ENCODE measurements around the gene LINS1.
"Not testable (repeated sequence)": the region's sequence is repeated elsewhere in the genome, so short reads cannot be mapped to it uniquely, and the experiment has no call there.

Gene LINS1

DNA sequence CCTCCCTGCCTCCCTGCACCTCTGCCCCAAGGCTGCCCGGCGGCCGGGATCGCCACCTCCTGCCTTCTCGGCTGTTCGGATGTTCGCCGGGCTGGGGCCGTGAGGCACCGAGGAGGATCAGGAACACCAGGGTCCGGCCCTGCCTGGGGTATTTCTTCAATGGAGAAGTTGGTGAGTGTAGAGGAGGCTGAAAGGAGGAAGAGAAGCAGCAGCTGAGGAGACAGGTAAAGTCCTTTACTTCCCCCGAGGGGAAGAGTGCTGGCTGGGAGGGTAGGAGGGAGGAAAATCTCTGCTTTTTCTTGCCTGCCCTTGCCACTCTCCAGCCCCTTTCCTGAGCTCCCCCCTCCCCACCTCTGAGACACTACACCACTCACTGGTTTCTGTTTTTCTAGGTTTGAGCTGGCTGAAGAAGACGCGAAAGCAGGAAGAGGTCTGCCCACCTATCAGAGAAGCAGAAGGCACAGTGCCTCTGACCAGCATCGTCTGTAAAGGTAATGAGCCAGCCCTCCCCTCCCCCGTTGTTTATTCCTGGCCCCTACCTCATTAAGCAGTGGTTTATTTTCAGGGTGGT is 924 bp upstream of the LINS1 start:
- DNase-seq (ENCODE audit: low read depth in 2 of 2): no peak

GRCh38 chr15:100601617-100602063 is 344 bp downstream of the LINS1 start:
- no peak for DNase-seq (ENCODE audit: low read depth in 2 of 2)

DNA sequence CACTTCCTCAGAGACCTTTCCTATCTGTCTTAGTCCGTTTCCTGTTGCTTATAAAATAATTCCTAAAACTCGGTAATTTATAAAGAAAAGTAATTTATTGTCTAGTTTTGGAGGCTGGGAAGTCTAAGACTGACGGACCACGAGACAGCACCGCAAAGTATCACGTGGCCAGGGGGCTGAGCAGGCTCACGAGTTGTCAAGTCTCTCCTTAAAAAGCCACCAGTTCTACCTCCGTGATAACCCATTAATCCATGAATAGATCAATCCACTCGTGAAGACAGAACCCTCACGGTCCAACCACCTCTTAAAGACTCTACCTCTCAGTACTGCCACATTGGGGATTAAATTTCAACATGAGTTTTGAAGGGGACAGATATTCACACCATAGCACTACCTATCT is 821 bp downstream of the LINS1 start:
- no peak for DNase-seq (ENCODE audit: low read depth in 2 of 2)

GRCh38 chr15:100598655-100599054 is 3.3 kb downstream of the LINS1 start:
- DNase-seq (ENCODE audit: low read depth in 2 of 2): no peak

DNA sequence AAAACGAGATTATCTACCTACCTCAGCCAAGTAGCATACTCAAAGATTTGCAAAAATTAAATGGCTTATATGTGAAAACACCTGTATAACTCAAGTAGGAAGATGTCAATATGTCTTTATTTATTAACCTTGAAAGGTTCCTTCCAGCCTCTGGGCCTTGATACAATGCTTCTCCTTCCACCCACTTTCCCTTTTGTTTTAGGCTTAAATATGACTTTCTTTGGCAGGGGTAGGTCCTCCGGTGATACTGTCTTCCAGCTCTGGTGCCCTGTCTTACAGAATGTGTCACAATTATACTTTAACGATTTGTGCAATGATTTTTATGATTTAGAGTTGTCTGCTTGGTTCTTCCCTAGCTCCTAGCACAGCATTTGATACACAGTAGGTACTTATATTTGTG is 4.1 kb downstream of the LINS1 start:
- DNase-seq (ENCODE audit: low read depth in 2 of 2): no peak

DNA sequence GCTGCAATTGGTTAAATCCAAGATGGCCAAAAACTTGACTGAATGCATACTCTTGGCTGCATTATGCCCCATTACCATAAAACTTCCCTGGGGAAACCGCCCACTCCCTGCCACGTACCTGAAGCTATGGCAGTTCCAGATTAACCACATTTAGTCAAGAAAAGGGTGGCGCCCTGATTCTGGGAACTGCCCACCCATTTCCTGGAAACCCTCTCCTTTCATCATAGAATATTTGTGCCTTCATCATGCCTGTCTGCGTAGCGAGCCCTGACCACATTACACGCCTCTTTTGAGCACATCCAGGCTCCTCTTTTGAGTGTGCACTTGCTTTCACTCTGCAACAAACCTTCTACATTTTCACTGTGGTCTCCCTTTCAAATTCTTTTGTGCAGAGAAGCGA is 5.2 kb downstream of the LINS1 start:
- peak; percentile 85 to 98 for DNase-seq (ENCODE audit: low read depth in 2 of 2)

DNA sequence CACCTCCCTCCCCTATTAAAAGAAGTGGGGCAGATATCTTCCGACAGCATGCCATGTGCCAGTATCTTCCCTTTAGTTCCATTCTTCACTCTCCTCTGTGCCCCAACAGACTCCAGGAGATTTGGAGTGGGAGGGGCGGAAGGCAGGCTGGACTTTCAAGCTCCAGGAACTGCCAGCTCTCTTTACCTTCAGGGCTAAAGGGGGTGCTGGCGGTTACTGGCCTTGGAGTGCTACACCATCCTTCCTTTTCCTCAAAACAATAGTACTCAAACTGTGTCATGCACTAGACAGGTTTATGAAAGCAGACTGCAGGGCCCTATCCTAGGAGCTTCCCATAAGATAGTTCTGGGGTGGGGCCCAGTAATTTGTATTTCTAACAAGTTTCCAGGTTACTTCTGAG is 6.0 kb downstream of the LINS1 start:
- DNase-seq (ENCODE audit: low read depth in 2 of 2): no peak

DNA sequence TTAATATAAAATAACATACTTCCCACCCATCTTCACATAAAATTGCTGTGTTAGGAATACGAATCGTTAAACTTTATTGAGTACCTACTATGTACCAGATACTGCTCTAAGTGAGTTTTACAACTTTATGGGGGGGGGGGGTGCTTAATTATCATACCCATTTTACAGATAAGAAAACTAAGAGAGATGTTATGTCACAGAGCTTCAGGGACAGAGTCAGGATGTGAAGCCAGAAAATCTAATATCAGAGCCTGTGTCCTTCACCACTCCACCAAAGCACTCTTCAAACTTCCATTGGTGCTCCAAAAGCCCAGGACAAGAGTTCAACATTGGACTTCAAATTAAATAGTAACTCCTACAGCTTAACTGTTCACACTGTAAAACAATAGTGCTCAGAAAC is 8.6 kb downstream of the LINS1 start:
- DNase-seq (ENCODE audit: low read depth in 2 of 2): no peak

DNA sequence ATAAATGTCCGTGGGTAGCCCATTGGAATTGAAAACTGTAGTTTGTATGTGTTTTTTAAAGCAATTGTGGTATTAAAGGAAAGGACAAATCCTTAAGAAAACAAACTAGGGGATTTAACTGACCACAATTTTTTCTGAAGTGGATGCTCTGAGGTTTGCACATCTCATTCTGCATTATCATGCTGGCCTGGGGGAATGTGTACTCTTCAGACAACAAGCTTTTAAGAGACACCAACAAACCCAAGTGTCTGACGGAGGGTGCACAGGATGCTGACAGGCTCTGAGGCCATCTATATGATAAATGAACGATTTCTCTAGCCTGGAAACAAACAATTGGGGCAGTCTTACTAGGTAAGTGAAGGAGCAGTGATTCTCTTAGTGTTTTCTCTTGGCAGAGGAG is 9.1 kb downstream of the LINS1 start:
- DNase-seq (ENCODE audit: low read depth in 2 of 2): no peak

GRCh38 chr15:100591835-100592234 is 10.1 kb downstream of the LINS1 start:
- DNase-seq (ENCODE audit: low read depth in 2 of 2): no peak

DNA sequence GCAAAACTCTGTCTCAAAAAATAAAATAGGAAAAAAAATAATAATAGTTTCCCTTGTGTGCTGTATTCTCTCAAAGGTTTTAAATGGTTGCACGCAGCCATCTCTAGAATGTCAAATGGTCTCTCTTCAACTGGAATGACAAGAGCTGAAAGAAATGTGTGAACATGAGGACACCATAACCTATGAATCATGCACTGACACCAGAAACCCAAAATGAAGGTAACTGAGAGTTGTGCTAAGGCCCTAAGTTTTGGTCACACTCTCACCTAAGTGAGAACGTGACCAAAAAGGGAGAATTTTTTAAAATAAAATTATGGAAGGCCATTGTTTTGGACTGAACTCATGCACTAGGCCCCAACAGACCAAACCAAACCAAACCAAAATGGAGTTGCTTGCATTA is 10.8 kb downstream of the LINS1 start:
- DNase-seq (ENCODE audit: low read depth in 2 of 2): not testable (repeated sequence)

GRCh38 chr15:100588638-100589242 is 13.2 kb downstream of the LINS1 start:
- DNase-seq (ENCODE audit: low read depth in 2 of 2): no peak

- DNase-seq (ENCODE audit: low read depth in 2 of 2): no peak
These were observed 21.6 kb downstream of the LINS1 start for GRCh38 chr15:100580414-100580813.

GRCh38 chr15:100573526-100573925 is 28.5 kb downstream of the LINS1 start:
- DNase-seq (ENCODE audit: low read depth in 2 of 2): no peak

- no peak for DNase-seq (ENCODE audit: low read depth in 2 of 2)
These were observed 29.5 kb downstream of the LINS1 start for GRCh38 chr15:100572362-100572983.

DNA sequence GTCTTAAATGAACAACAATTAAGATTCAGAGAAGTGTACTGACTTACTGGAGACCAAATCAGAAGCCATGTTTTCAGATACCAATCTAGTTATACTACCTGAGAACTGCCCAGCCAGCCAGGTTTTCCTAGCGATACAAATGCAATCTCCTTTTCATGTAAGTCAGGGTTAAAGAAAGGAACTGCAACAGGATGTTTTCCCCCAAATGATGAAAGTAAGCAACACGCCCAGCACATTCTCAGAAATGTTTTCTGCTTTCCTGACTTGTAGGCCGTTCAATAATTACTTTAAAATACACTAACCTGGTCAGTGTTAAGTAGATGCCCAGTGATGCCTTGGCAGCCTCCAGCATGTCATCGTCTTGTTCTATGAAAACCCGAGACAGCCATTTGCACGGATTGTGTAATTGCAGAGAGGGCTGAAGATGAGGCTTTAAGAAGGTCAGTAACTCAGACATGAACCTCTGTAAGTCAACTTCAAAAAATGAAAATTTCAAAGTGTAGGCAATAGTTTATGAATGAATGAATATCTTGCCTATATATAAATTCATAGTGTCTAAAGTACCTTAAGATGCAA is 30.3 kb downstream of the LINS1 start:
- no peak for DNase-seq (ENCODE audit: low read depth in 2 of 2)

GRCh38 chr15:100570735-100571313 is 31.2 kb downstream of the LINS1 start:
- no peak for DNase-seq (ENCODE audit: low read depth in 2 of 2)

- DNase-seq (ENCODE audit: low read depth in 2 of 2): no peak
These were observed 31.7 kb downstream of the LINS1 start for GRCh38 chr15:100570275-100570674.

DNA sequence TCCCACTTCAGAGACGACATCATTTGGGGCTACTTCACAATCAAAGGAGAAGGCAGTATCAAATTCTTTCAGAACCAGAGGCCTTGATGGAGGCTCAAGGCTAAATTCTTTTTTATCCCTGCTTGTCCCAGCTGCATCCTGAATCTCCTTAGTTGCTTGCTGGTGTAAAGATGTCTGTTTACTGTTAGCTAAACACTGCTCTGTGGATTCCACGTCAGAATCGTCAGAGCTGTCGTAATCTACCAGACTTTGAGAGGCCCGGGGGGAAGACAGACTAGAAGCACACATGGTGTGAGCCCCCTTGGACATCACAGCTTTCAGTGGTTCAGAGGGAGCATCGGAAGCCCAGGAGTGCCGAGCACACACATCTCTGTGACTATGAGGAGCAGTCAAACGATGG is 32.6 kb downstream of the LINS1 start:
- DNase-seq (ENCODE audit: low read depth in 2 of 2): no peak

- DNase-seq (ENCODE audit: low read depth in 2 of 2): no peak
These were observed 34.9 kb downstream of the LINS1 start for GRCh38 chr15:100566850-100567628.

DNA sequence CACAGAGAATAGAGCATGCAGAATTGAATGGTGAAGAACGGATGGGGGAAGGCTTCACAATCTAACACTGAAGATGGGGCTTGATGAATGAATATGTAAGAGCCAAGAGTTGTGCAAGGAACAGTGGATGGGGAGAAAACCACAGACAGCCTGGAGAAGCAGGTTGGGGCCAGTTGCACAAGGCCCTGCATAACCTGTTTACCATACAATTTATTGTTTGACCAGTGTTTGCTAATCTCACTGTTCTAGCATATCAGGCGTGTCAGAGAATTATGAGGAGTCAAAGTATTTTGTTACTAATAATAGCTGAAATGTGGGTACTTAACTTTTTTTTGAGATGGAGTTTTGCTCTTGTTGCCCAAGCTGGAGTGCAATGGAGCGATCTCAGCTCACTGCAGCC is 36.4 kb downstream of the LINS1 start:
- DNase-seq (ENCODE audit: low read depth in 2 of 2): no peak

- no peak for DNase-seq (ENCODE audit: low read depth in 2 of 2)
These were observed 41.7 kb downstream of the LINS1 start for GRCh38 chr15:100560323-100560722.
